ENCODE measurements around the gene UFSP2. TPM values are rescaled to one million over a fixed set of nuclear protein-coding genes. Genes with fewer than 3 reads are reported as not detected.
"Not testable (repeated sequence)": the region's sequence is repeated elsewhere in the genome, so short reads cannot be mapped to it uniquely, and the experiment has no call there.

The UFSP2 gene
- total RNA-seq, 2 donors from 2014 or later, result 23.5 to 32.9 TPM

GRCh38 chr4:185382754-185383153, 43.0 kb downstream of the UFSP2 start:
- H3K27ac Mint-ChIP-seq, result no peak overlapping the region
- peaks cover 4% of the 10 kb centered on the region for H3K4me1 Mint-ChIP-seq
- no peaks in the 10 kb centered on the region for H3K27me3 Mint-ChIP-seq
- ATAC-seq (replicated peaks), result no peak
- no peaks in the 10 kb centered on the region for H3K36me3 Mint-ChIP-seq (ENCODE audit: low read depth)
- H3K4me3 Mint-ChIP-seq, result no peak overlapping the region
- peaks cover 5% of the 10 kb centered on the region for H3K9me3 Mint-ChIP-seq

- H3K27ac Mint-ChIP-seq, result no peak overlapping the region
- no peak for ATAC-seq (replicated peaks)
- H3K4me3 Mint-ChIP-seq, result no peak overlapping the region
- no peaks in the 10 kb centered on the region for H3K27me3 Mint-ChIP-seq
- H3K9me3 Mint-ChIP-seq, result peaks cover 5% of the 10 kb centered on the region
- no peaks in the 10 kb centered on the region for H3K36me3 Mint-ChIP-seq (ENCODE audit: low read depth)
- peaks cover 4% of the 10 kb centered on the region for H3K4me1 Mint-ChIP-seq
Measured at GRCh38 chr4:185381288-185382196, 44.2 kb downstream of the UFSP2 start.

GRCh38 chr4:185380320-185380719, 45.4 kb downstream of the UFSP2 start:
- Mint-ChIP-seq H3K4me3 (no peak overlapping the region), H3K9me3 (peaks cover 5% of the 10 kb centered on the region)

GRCh38 chr4:185379326-185380295, 46.2 kb downstream of the UFSP2 start:
- Mint-ChIP-seq H3K36me3 (ENCODE audit: low read depth) (no peaks in the 10 kb centered on the region), H3K27ac (no peak overlapping the region), H3K4me3 (no peak overlapping the region), H3K4me1 (no peaks in the 10 kb centered on the region), H3K27me3 (no peaks in the 10 kb centered on the region), H3K9me3 (peaks cover 5% of the 10 kb centered on the region)
- no peak for ATAC-seq (replicated peaks)

More at GRCh38 chr4:185380320-185380719, 45.4 kb downstream of the UFSP2 start:
- peaks cover 4% of the 10 kb centered on the region for H3K4me1 Mint-ChIP-seq
- H3K27ac Mint-ChIP-seq, result no peak overlapping the region
- no peaks in the 10 kb centered on the region for H3K27me3 Mint-ChIP-seq
- ATAC-seq (replicated peaks), result no peak
- H3K36me3 Mint-ChIP-seq (ENCODE audit: low read depth), result no peaks in the 10 kb centered on the region

GRCh38 chr4:185378264-185378663, 47.5 kb downstream of the UFSP2 start:
- Mint-ChIP-seq H3K27ac (no peak overlapping the region), H3K4me3 (no peak overlapping the region)
- no peak for ATAC-seq (replicated peaks)

GRCh38 chr4:185374573-185374972, 51.2 kb downstream of the UFSP2 start:
- H3K27ac Mint-ChIP-seq, result no peak overlapping the region
- no peaks in the 10 kb centered on the region for H3K9me3 Mint-ChIP-seq
- ATAC-seq (replicated peaks), result no peak
- peaks cover 17% of the 10 kb centered on the region for H3K36me3 Mint-ChIP-seq (ENCODE audit: low read depth)
- no peaks in the 10 kb centered on the region for H3K4me1 Mint-ChIP-seq
- no peaks in the 10 kb centered on the region for H3K27me3 Mint-ChIP-seq
- H3K4me3 Mint-ChIP-seq, result no peak overlapping the region

More at GRCh38 chr4:185378264-185378663, 47.5 kb downstream of the UFSP2 start:
- H3K27me3 Mint-ChIP-seq, result no peaks in the 10 kb centered on the region
- H3K9me3 Mint-ChIP-seq, result peaks cover 5% of the 10 kb centered on the region
- H3K4me1 Mint-ChIP-seq, result no peaks in the 10 kb centered on the region
- H3K36me3 Mint-ChIP-seq (ENCODE audit: low read depth), result no peaks in the 10 kb centered on the region

GRCh38 chr4:185374027-185374426, 51.7 kb downstream of the UFSP2 start:
- Mint-ChIP-seq H3K36me3 (ENCODE audit: low read depth) (peaks cover 17% of the 10 kb centered on the region), H3K27me3 (no peaks in the 10 kb centered on the region), H3K27ac (no peak overlapping the region), H3K4me1 (no peaks in the 10 kb centered on the region), H3K9me3 (no peaks in the 10 kb centered on the region), H3K4me3 (no peak overlapping the region)
- no peak for ATAC-seq (replicated peaks)

- no peaks in the 10 kb centered on the region for H3K4me1 Mint-ChIP-seq
- H3K27me3 Mint-ChIP-seq, result no peaks in the 10 kb centered on the region
Measured at GRCh38 chr4:185371702-185372101, 54.1 kb downstream of the UFSP2 start.

GRCh38 chr4:185370268-185370949, 55.4 kb downstream of the UFSP2 start:
- Mint-ChIP-seq H3K27me3 (no peaks in the 10 kb centered on the region), H3K9me3 (no peaks in the 10 kb centered on the region), H3K36me3 (ENCODE audit: low read depth) (peaks cover 17% of the 10 kb centered on the region), H3K27ac (no peak overlapping the region), H3K4me3 (no peak overlapping the region), H3K4me1 (no peaks in the 10 kb centered on the region)
- no peak for ATAC-seq (replicated peaks)

More at GRCh38 chr4:185371702-185372101, 54.1 kb downstream of the UFSP2 start:
- Mint-ChIP-seq H3K36me3 (ENCODE audit: low read depth) (peaks cover 17% of the 10 kb centered on the region), H3K27ac (no peak overlapping the region), H3K9me3 (no peaks in the 10 kb centered on the region), H3K4me3 (no peak overlapping the region)
- ATAC-seq (replicated peaks), result no peak

- H3K4me3 Mint-ChIP-seq, result no peak overlapping the region
- no peaks in the 10 kb centered on the region for H3K9me3 Mint-ChIP-seq
- no peaks in the 10 kb centered on the region for H3K4me1 Mint-ChIP-seq
- ATAC-seq (replicated peaks), result no peak
- no peak overlapping the region for H3K27ac Mint-ChIP-seq
- no peaks in the 10 kb centered on the region for H3K27me3 Mint-ChIP-seq
- H3K36me3 Mint-ChIP-seq (ENCODE audit: low read depth), result peaks cover 17% of the 10 kb centered on the region
Measured at GRCh38 chr4:185369731-185370130, 56.0 kb downstream of the UFSP2 start.

GRCh38 chr4:185364886-185365285, 60.9 kb downstream of the UFSP2 start:
- H3K36me3 Mint-ChIP-seq (ENCODE audit: low read depth), result peaks cover 26% of the 10 kb centered on the region
- ATAC-seq (replicated peaks), result no peak
- H3K4me1 Mint-ChIP-seq, result no peaks in the 10 kb centered on the region
- no peaks in the 10 kb centered on the region for H3K9me3 Mint-ChIP-seq
- H3K27ac Mint-ChIP-seq, result no peak overlapping the region
- H3K4me3 Mint-ChIP-seq, result no peak overlapping the region
- no peaks in the 10 kb centered on the region for H3K27me3 Mint-ChIP-seq

- H3K27ac Mint-ChIP-seq, result no peak overlapping the region
- ATAC-seq (replicated peaks), result no peak
- peaks cover 35% of the 10 kb centered on the region for H3K36me3 Mint-ChIP-seq (ENCODE audit: low read depth)
- H3K4me3 Mint-ChIP-seq, result no peak overlapping the region
- no peaks in the 10 kb centered on the region for H3K27me3 Mint-ChIP-seq
- no peaks in the 10 kb centered on the region for H3K9me3 Mint-ChIP-seq
- H3K4me1 Mint-ChIP-seq, result no peaks in the 10 kb centered on the region
Measured at GRCh38 chr4:185363251-185363650, 62.5 kb downstream of the UFSP2 start.

GRCh38 chr4:185362570-185362969, 63.2 kb downstream of the UFSP2 start:
- H3K36me3 Mint-ChIP-seq (ENCODE audit: low read depth), result peaks cover 42% of the 10 kb centered on the region
- not testable (repeated sequence) for ATAC-seq (replicated peaks); H3K27me3 Mint-ChIP-seq; H3K27ac Mint-ChIP-seq; H3K4me3 Mint-ChIP-seq; H3K4me1 Mint-ChIP-seq; H3K9me3 Mint-ChIP-seq

- Mint-ChIP-seq H3K36me3 (ENCODE audit: low read depth) (peaks cover 49% of the 10 kb centered on the region), H3K9me3 (no peaks in the 10 kb centered on the region), H3K4me1 (peaks cover 4% of the 10 kb centered on the region), H3K27ac (no peak overlapping the region), H3K27me3 (no peaks in the 10 kb centered on the region), H3K4me3 (no peak overlapping the region)
- ATAC-seq (replicated peaks), result no peak
Measured at GRCh38 chr4:185361872-185362271, 63.9 kb downstream of the UFSP2 start.

Measured in activated T-helper 17 cell treated with anti-CD3 and anti-CD28 coated beads, Interleukin-2, amount 50 U/mL, for 72 hours (primary cell).